SK-N-SH (cell line): Measurements from ENCODE around the gene FZR1.

ENCODE experiments used
- EP300 ChIP-seq, 2 experiments: IDR thresholded peaks; 2 replicates each; pipeline versions ENCODE4 v1.4.0 to v1.6.1; 2012; ENCODE audit warnings: borderline replicate concordance in 1 of 2, low read depth in 1 of 2, low read length in 1 of 2
- TCF12 ChIP-seq: IDR thresholded peaks from 2 replicates; pipeline ENCODE4 v1.4.0; 2012

DNA sequence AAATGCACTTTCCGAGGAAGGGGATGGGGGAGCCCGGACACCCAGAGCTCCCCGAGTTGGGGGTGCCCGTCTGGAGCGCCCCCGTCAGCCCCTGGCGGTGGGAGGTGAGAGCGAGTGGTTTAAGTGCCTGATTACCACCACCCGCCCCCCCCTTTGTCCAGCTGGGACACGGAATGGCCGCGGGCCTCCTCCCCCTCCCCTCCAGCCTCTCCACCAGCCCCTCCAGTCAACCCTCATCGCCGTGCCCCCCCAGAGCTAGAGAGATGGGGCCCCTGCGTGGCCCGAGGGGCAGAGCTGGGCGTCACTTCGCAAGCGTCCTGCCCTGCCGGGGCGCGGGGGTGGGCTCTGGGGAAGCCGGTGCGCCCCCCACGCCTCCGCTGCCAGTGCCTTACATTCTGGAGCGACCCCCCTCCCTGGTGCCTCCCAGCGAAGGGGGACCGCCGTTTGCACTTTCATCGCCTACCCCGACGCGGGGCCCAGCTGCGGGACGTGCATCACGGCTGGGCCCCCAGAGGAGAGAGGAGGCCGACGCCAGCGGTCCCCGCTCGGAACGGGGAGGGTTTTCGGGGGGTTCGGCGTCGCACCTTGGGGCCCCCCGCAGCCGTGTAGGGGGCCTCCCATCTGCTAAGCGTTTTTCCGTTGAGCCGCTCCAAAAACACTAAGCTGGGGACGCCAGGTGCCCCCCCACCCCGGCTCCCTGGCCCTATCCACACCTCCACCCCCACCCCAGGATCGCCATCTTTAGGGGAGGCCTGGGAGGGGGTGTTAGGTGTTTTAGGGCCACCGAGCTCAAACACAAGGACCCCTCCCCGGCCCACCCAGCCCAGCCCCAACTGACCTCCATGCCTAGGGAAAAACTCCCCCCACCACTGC, 42.2 kb upstream of the FZR1 start:
- TF ChIP-seq EP300 (IDR thresholded peaks at IDR 0.05; ENCODE audit: borderline replicate concordance in 1 of 2, low read depth in 1 of 2, low read length in 1 of 2) = no peak
- TF ChIP-seq TCF12 = no peak
